PC-3 (cell line): Measurements from ENCODE around the gene DDX24. TPM values are rescaled to one million over a fixed set of nuclear protein-coding genes. Genes with fewer than 3 reads are reported as not detected.

Experiments
- ATAC-seq: fragments of 200-7000 bp; cut with Tn5 transposase; 2 replicates; pipeline ENCODE4 v1.9.1; 2020; ENCODE audit warnings: mild to moderate bottlenecking, moderate library complexity
- BruUV-seq: library from RNA; stranded (reverse); fragments of 400-500 nt; replicated peaks from 2 replicates; lab custom pipeline; 2021; lab: Mats Ljungman, UMichigan
- CTCF ChIA-PET: fragments of 300-600 bp; sonication (Branson Sonifier 250); formaldehyde crosslinking; loops from one replicate; lab custom pipeline; 2022; ENCODE audit warnings: antibody characterized with exemption; lab: Charles Lee
- POLR2A ChIA-PET: fragments of 300-600 bp; sonication (Branson Sonifier 250); formaldehyde crosslinking; loops from one replicate; lab custom pipeline; 2022; ENCODE audit warnings: antibody characterized with exemption; ENCODE audit not compliant: unreplicated experiment; lab: Charles Lee
- DNase-seq: peaks from one replicate; pipeline ENCODE4 v3.0.0-alpha.2; 2015
- H2AFZ ChIP-seq: fragments of 300-600 bp; sonication (generic); 2 replicates; pipeline ENCODE4 v1.6.0; 2016; ENCODE audit warnings: antibody characterized with exemption, low read length
- H3F3A ChIP-seq: fragments of 300-600 bp; sonication (generic); one replicate; pipeline ENCODE4 v1.6.0; 2017; ENCODE audit warnings: antibody characterized with exemption, low read length, control low read depth, mild to moderate bottlenecking; ENCODE audit not compliant: unreplicated experiment
- H3K27ac ChIP-seq: fragments of 300-600 bp; sonication (generic); 2 replicates; pipeline ENCODE4 v1.5.1; 2016; ENCODE audit warnings: mild to moderate bottlenecking, low read length
- H3K27me3 ChIP-seq: fragments of 300-600 bp; sonication (generic); 2 replicates; pipeline ENCODE4 v1.6.1; 2016; ENCODE audit warnings: low read length, mixed read lengths
- H3K36me3 ChIP-seq: fragments of 300-600 bp; sonication (generic); 2 replicates; pipeline ENCODE4 v1.6.1; 2016; ENCODE audit warnings: low read depth, mixed run types, low read length, mixed read lengths
- H3K4me1 ChIP-seq: fragments of 300-600 bp; sonication (generic); 2 replicates; pipeline ENCODE4 v1.5.1; 2016; ENCODE audit warnings: low read length; ENCODE audit not compliant: insufficient read depth
- H3K4me2 ChIP-seq: fragments of 300-600 bp; sonication (generic); 2 replicates; pipeline ENCODE4 v1.6.0; 2016; ENCODE audit warnings: low read length
- H3K4me3 ChIP-seq: fragments of 300-600 bp; sonication (generic); 2 replicates; pipeline ENCODE4 v1.5.1; 2016; ENCODE audit warnings: mild to moderate bottlenecking, low read length, mixed read lengths
- H3K79me2 ChIP-seq: fragments of 300-600 bp; sonication (generic); 2 replicates; pipeline ENCODE4 v1.6.1; 2017; ENCODE audit warnings: low read length, mixed read lengths
- H3K9ac ChIP-seq: fragments of 300-600 bp; sonication (generic); 2 replicates; pipeline ENCODE4 v1.6.0; 2016; ENCODE audit warnings: mild to moderate bottlenecking, low read length
- H3K9me2 ChIP-seq: fragments of 300-600 bp; sonication (generic); replicated peaks from 2 replicates; pipeline ENCODE4 v1.6.1; 2016; ENCODE audit warnings: mixed run types, low read length, mixed read lengths
- H3K9me3 ChIP-seq: fragments of 300-600 bp; sonication (generic); 2 replicates; pipeline ENCODE4 v1.6.1; 2016; ENCODE audit warnings: low read length, mixed read lengths
- H4K20me1 ChIP-seq: fragments of 300-600 bp; sonication (generic); 2 replicates; pipeline ENCODE4 v1.6.1; 2016; ENCODE audit warnings: low read length, mixed read lengths
- CTCF ChIP-seq: fragments of 300-600 bp; sonication (generic); conservative IDR thresholded peaks from 2 replicates; pipeline ENCODE4 v1.5.1; 2017; ENCODE audit warnings: antibody characterized with exemption, low read depth, mild to moderate bottlenecking, low read length
- EZH2 ChIP-seq: fragments of 300-600 bp; sonication (generic); IDR thresholded peaks from one replicate; pipeline ENCODE4 v1.6.1; 2017; ENCODE audit warnings: antibody characterized with exemption, mild to moderate bottlenecking, low read length; ENCODE audit not compliant: unreplicated experiment
- EZH2phosphoT487 ChIP-seq: fragments of 300-600 bp; sonication (generic); IDR thresholded peaks from 2 replicates; pipeline ENCODE4 v1.6.1; 2018; ENCODE audit warnings: mild to moderate bottlenecking, antibody characterized with exemption, low read length, borderline replicate concordance
- intact Hi-C: fragments of 100-400 bp; cut with micrococcal nuclease; formaldehyde crosslinking; loops from 2 replicates; pipeline ENCODE4 v1.9.0; 2023
- total RNA-seq: library from RNA; depleted of rRNA; stranded (reverse); fragments of >200 nt; gene quantifications from 2 replicates; pipeline ENCODE4 v1.2.3, GENCODE V29; 2014

Gene DDX24
- total RNA-seq, 1 experiment from 2014 or later = 120 TPM

DNA sequence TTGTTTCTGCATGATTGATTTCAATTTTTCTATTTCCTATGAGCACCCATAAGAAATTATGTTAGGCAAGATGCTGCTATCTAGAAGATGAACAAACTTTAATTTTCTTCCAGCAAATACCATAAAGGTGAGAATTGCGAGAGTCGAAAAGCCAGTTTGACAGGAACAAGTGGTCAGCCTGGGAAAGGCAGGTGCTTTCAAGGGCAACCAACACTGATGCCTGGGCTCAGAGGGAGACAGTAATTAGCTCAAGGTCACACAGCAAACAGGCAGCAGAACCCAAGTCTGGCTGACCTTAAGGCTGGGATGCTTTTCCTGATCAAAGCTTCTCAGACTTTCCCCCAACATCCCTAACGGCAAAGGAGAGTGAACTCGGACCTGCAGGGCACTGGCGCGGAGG, 61.7 kb downstream of the DDX24 start:
- no peaks in the 10 kb centered on the region for H4K20me1 ChIP-seq
- DNase-seq = peak; percentile 59
- POLR2A ChIA-PET = no interaction called here
- no peak; the same call in 1 of the 2 replicates for ATAC-seq
- H3K27ac ChIP-seq = no peak overlapping the region
- no peak overlapping the region for H2AFZ ChIP-seq
- H3K4me2 ChIP-seq = no peak overlapping the region
- H3K9ac ChIP-seq = no peak overlapping the region
- intact Hi-C loops = no loop called here
- CTCF ChIA-PET = no interaction called here
- no peaks in the 10 kb centered on the region for H3F3A ChIP-seq
- H3K9me3 ChIP-seq = no peaks in the 10 kb centered on the region
- BruUV-seq = no TSS peak
- no peak overlapping the region for H3K4me3 ChIP-seq
- no peaks in the 10 kb centered on the region for H3K36me3 ChIP-seq
- H3K27me3 ChIP-seq = no peaks in the 10 kb centered on the region
- no peaks in the 10 kb centered on the region for H3K79me2 ChIP-seq
- H3K9me2 ChIP-seq = no peaks in the 10 kb centered on the region
- TF ChIP-seq EZH2 = no peak
- no peak for TF ChIP-seq CTCF
- no peak for TF ChIP-seq EZH2phosphoT487
- peaks cover 17% of the 10 kb centered on the region for H3K4me1 ChIP-seq

DNA sequence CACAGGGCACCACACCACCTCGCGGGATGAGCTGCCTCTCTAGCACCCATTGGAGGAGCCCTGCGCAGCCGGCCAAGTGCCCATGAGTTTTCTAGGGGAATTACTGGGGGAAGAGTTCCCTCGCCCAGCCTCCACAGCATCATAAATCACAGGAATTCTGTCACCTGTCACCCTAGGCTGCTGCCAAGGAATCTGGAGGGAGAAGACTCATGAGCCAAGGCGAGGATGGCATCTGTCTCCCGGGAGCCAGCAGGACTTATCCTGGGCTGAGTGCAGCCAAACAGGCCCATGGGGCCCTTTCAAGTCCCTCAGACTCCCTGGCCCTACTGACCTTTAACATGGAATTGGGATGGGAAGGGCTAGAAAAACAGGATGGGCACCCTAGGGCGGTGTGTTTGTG, 62.7 kb downstream of the DDX24 start:
- no peak for ATAC-seq
- H2AFZ ChIP-seq = no peak overlapping the region

More for the DNA sequence above, 62.7 kb downstream of the DDX24 start:
- intact Hi-C loops = no loop called here
- no peaks in the 10 kb centered on the region for H3F3A ChIP-seq
- H3K4me3 ChIP-seq = no peak overlapping the region
- H3K27me3 ChIP-seq = no peaks in the 10 kb centered on the region
- no peaks in the 10 kb centered on the region for H3K9me3 ChIP-seq
- H3K4me1 ChIP-seq = peaks cover 17% of the 10 kb centered on the region
- H3K36me3 ChIP-seq = no peaks in the 10 kb centered on the region
- ChIA-PET CTCF (no interaction called here), POLR2A (no interaction called here)
- H3K9me2 ChIP-seq = no peaks in the 10 kb centered on the region
- no TSS peak for BruUV-seq
- no peak overlapping the region for H3K4me2 ChIP-seq
- H3K27ac ChIP-seq = no peak overlapping the region
- no peaks in the 10 kb centered on the region for H3K79me2 ChIP-seq
- DNase-seq = no peak
- H4K20me1 ChIP-seq = no peaks in the 10 kb centered on the region
- H3K9ac ChIP-seq = no peak overlapping the region
- no peak for TF ChIP-seq EZH2phosphoT487
- TF ChIP-seq EZH2 = no peak
- no peak for TF ChIP-seq CTCF
